DND-41 (cell line): Measurements from ENCODE around the gene CCDC144A.
"Not testable (repeated sequence)": the region's sequence is repeated elsewhere in the genome, so short reads cannot be mapped to it uniquely, and the experiment has no call there.

Experiments used
- ATAC-seq: fragments of 200-7000 bp; cut with Tn5 transposase; 3 replicates; pipeline ENCODE4 v1.9.1; 2021; ENCODE audit warnings: low read depth; ENCODE audit not compliant: insufficient read depth
- DNase-seq: peaks from one replicate; pipeline ENCODE4 v3.0.0-alpha.2; 2020
- H2AFZ ChIP-seq: 2 replicates; pipeline ENCODE4 v1.6.0; 2012; ENCODE audit warnings: low read depth, low read length
- H3K27ac ChIP-seq: 2 replicates; pipeline ENCODE4 v1.5.1; 2012; ENCODE audit warnings: low read length, inconsistent platforms
- H3K27me3 ChIP-seq: fragments of 200-600 bp; sonication (generic); 2 replicates; pipeline ENCODE4 v1.6.0; 2012; ENCODE audit warnings: low read length, mild to moderate bottlenecking, inconsistent platforms; ENCODE audit not compliant: insufficient read depth, poor library complexity
- H3K36me3 ChIP-seq: 2 replicates; pipeline ENCODE4 v1.5.1; 2012; ENCODE audit warnings: low read length, inconsistent platforms; ENCODE audit not compliant: insufficient read depth
- H3K4me1 ChIP-seq: 2 replicates; pipeline ENCODE4 v1.5.1; 2012; ENCODE audit warnings: mild to moderate bottlenecking, low read length; ENCODE audit not compliant: insufficient read depth
- H3K4me2 ChIP-seq: 2 replicates; pipeline ENCODE4 v1.6.0; 2012; ENCODE audit warnings: mild to moderate bottlenecking, moderate library complexity, low read length, inconsistent platforms; ENCODE audit not compliant: insufficient read depth
- H3K4me3 ChIP-seq, 2 experiments: fragments of 200-600 bp in 1 of 2; shearing (Covaris generic) in 1 of 2; 2 replicates each; pipeline ENCODE4 v1.5.1; 2012 to 2016; ENCODE audit warnings: inconsistent platforms in 2 of 2, low read length in 2 of 2, mild to moderate bottlenecking in 2 of 2, low read depth in 1 of 2, moderate library complexity in 1 of 2
- H3K79me2 ChIP-seq: 2 replicates; pipeline ENCODE4 v1.6.0; 2012; ENCODE audit warnings: low read length, inconsistent platforms; ENCODE audit not compliant: insufficient read depth
- H3K9ac ChIP-seq: 2 replicates; pipeline ENCODE4 v1.6.0; 2012; ENCODE audit warnings: low read depth, mild to moderate bottlenecking, inconsistent platforms, low read length, moderate library complexity
- H3K9me3 ChIP-seq: 2 replicates; pipeline ENCODE4 v1.5.1; 2012; ENCODE audit warnings: low read length, moderate library complexity, mild to moderate bottlenecking, inconsistent platforms; ENCODE audit not compliant: insufficient read depth, severe bottlenecking
- H4K20me1 ChIP-seq: 2 replicates; pipeline ENCODE4 v1.6.0; 2012; ENCODE audit warnings: low read length; ENCODE audit not compliant: insufficient read depth
- EZH2 ChIP-seq: IDR thresholded peaks from 3 replicates; pipeline ENCODE4 v1.6.1; 2012; ENCODE audit warnings: borderline replicate concordance, low read depth, mild to moderate bottlenecking, moderate library complexity, low read length, inconsistent platforms; ENCODE audit not compliant: severe bottlenecking
- TF ChIP-seq, protein P1 (sequence below): IDR thresholded peaks from 2 replicates; pipeline ENCODE4 v1.5.1; 2012; ENCODE audit warnings: borderline replicate concordance, low read length, moderate library complexity, mild to moderate bottlenecking; ENCODE audit not compliant: poor library complexity, severe bottlenecking; ENCODE audit errors: extremely low read depth

Gene CCDC144A

DNA sequence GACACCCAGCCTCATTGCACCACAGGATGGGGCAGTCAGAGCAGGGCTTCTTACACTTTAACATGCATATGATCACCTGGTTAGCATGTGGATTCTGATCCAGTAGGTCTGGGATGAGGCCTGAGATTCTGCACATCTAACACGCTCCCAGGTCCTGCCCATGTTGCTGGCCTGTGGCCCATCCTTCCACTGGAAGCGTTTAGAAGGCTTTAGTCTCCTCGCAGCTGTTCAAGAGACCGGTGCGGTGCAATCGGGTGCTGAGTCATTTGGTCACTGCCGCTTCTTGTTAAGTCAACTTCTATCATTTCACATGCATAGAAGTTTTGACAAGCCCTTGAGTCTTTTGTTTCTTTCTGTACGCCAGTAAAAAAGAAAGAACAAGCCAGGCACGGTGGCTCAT, 117.6 kb downstream of the CCDC144A start:
- H3K9ac ChIP-seq, H3K27me3 ChIP-seq, H2AFZ ChIP-seq, H3K4me1 ChIP-seq, H3K4me3 ChIP-seq, DNase-seq, H3K79me2 ChIP-seq, H3K27ac ChIP-seq, H3K4me2 ChIP-seq, H3K9me3 ChIP-seq, H4K20me1 ChIP-seq, H3K36me3 ChIP-seq, ATAC-seq: not testable (repeated sequence)

- H3K27me3 ChIP-seq, H4K20me1 ChIP-seq, H2AFZ ChIP-seq, H3K4me2 ChIP-seq, H3K27ac ChIP-seq, H3K9me3 ChIP-seq, DNase-seq, H3K9ac ChIP-seq, H3K4me1 ChIP-seq, H3K36me3 ChIP-seq, H3K79me2 ChIP-seq, H3K4me3 ChIP-seq, ATAC-seq: not testable (repeated sequence)
These were observed 120.2 kb downstream of the CCDC144A start for GRCh38 chr17:16810236-16810635.

DNA sequence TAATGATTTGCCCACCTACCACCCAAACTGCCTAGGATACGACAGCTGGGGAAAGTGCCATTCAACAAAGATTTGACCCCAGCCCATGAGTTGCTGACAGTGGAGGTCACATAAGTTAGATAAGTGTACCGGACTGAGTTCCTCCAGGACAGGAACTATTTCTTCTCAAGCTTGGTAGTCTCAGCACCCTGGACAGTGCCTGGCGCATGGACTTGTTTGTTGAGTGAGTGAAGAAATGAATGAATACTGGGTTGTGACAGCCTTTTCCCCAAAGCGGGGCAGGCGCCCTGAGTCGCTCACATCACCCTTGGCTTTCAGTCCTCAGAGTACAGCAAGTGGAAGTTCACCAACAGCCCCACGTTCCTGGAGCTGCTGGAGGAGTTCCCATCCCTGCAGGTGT, 122.1 kb downstream of the CCDC144A start:
- DNase-seq, result peak; percentile 44
- not testable (repeated sequence) for H3K36me3 ChIP-seq, H3K4me2 ChIP-seq, ATAC-seq, H3K4me1 ChIP-seq, H3K9me3 ChIP-seq, H2AFZ ChIP-seq, H3K27ac ChIP-seq, H4K20me1 ChIP-seq, H3K4me3 ChIP-seq, H3K79me2 ChIP-seq, H3K9ac ChIP-seq, H3K27me3 ChIP-seq

DNA sequence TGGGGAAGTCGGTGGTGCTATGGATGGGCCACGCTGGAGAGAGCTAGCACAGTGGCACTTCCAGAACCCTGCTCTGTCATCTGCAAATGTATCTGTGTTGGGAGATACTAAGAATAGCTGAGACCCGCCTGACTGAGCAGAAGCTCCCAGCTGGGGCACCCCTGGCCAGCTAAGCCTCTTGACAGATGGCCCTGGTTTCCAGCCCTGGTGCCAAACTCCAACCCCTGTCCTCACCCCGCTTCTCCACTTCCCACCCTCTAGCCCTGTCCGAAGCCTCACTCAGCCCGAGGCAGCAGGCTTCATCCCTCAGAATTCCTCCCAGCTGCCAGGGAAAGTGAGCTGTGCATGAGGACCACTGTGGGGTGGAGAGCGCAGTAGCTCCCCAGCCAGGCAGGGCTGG, 124.4 kb downstream of the CCDC144A start:
- ATAC-seq, result no peak

DNA sequence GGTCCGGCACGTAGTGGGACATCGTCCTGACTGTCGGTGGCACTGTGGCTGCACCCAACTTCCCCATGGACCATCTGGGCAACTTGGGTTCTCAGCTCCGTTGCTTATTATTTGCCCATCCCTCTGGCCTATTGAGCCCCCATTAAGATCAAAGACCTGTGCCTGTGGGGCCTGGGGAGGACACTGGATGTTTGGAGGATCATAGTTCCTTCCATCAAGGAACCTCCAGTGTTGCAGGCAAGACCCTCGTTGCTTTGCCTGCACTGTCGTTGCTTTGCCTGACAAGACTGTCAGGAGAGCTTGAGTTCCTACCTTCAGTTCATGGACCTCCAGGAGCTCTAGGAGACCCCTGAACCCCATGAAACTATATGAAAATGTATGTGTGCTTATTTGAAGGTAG, 127.2 kb downstream of the CCDC144A start:
- no peak overlapping the region for H3K9ac ChIP-seq
- H3K4me2 ChIP-seq, result no peak overlapping the region
- TF ChIP-seq EZH2, result no peak
- TF ChIP-seq, protein P1, sequence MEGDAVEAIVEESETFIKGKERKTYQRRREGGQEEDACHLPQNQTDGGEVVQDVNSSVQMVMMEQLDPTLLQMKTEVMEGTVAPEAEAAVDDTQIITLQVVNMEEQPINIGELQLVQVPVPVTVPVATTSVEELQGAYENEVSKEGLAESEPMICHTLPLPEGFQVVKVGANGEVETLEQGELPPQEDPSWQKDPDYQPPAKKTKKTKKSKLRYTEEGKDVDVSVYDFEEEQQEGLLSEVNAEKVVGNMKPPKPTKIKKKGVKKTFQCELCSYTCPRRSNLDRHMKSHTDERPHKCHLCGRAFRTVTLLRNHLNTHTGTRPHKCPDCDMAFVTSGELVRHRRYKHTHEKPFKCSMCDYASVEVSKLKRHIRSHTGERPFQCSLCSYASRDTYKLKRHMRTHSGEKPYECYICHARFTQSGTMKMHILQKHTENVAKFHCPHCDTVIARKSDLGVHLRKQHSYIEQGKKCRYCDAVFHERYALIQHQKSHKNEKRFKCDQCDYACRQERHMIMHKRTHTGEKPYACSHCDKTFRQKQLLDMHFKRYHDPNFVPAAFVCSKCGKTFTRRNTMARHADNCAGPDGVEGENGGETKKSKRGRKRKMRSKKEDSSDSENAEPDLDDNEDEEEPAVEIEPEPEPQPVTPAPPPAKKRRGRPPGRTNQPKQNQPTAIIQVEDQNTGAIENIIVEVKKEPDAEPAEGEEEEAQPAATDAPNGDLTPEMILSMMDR, result no peak
- H2AFZ ChIP-seq, result no peak overlapping the region
- H4K20me1 ChIP-seq, result no peaks in the 10 kb centered on the region; the same call in 1 of the 2 replicates
- no peaks in the 10 kb centered on the region for H3K4me1 ChIP-seq
- H3K9me3 ChIP-seq, result no peaks in the 10 kb centered on the region
- no peak overlapping the region for H3K27ac ChIP-seq
- H3K27me3 ChIP-seq, result no peaks in the 10 kb centered on the region
- no peak for DNase-seq
- no peaks in the 10 kb centered on the region for H3K79me2 ChIP-seq
- H3K36me3 ChIP-seq, result no peaks in the 10 kb centered on the region
- no peak for ATAC-seq
- no peak overlapping the region for H3K4me3 ChIP-seq

More for the DNA sequence above, 124.4 kb downstream of the CCDC144A start:
- no peaks in the 10 kb centered on the region for H3K79me2 ChIP-seq
- H3K4me1 ChIP-seq, result no peaks in the 10 kb centered on the region
- no peak overlapping the region for H3K4me2 ChIP-seq
- H4K20me1 ChIP-seq, result no peaks in the 10 kb centered on the region; the same call in 1 of the 2 replicates
- no peaks in the 10 kb centered on the region for H3K27me3 ChIP-seq
- DNase-seq, result no peak
- no peaks in the 10 kb centered on the region for H3K36me3 ChIP-seq
- no peaks in the 10 kb centered on the region for H3K9me3 ChIP-seq
- no peak overlapping the region for H3K27ac ChIP-seq
- H2AFZ ChIP-seq, result no peak overlapping the region
- TF ChIP-seq, protein P1, result no peak
- no peak for TF ChIP-seq EZH2
- no peak overlapping the region for H3K9ac ChIP-seq
- H3K4me3 ChIP-seq, result no peak overlapping the region

GRCh38 chr17:16817940-16818339, 127.9 kb downstream of the CCDC144A start:
- not testable (repeated sequence) for H3K9ac ChIP-seq, H3K27ac ChIP-seq, H3K4me2 ChIP-seq, H3K27me3 ChIP-seq, H3K9me3 ChIP-seq, H4K20me1 ChIP-seq, H3K36me3 ChIP-seq, H2AFZ ChIP-seq, H3K4me3 ChIP-seq, H3K4me1 ChIP-seq, H3K79me2 ChIP-seq, ATAC-seq, DNase-seq
